NCI-H2081 (cell line): Measurements from ENCODE around the gene BEND2.
A peak's percentile ranks its signal among the peaks of the same experiment; 100 is the strongest.

Experiments
- DNase-seq, 2 experiments: peaks; one replicate each; lab custom pipeline; 2025; lab: John Stamatoyannopoulos, UW

Gene BEND2

GRCh38 chrX:18136816-18137215 lies 83.9 kb downstream of the BEND2 start:
- DNase-seq = no peak

- no peak for DNase-seq
Measured at GRCh38 chrX:18133605-18134004, 87.1 kb downstream of the BEND2 start.

- DNase-seq = no peak
Measured at GRCh38 chrX:18129690-18130089, 91.0 kb downstream of the BEND2 start.

- DNase-seq = no peak
Measured at GRCh38 chrX:18126971-18127370, 93.7 kb downstream of the BEND2 start.

GRCh38 chrX:18119856-18120255 lies 100.8 kb downstream of the BEND2 start:
- peak; percentile 2 to 10 for DNase-seq
